LNCAP (cell line): ENCODE results near the gene GSK3B.

Experiments used
- CTCF ChIP-seq: fragments of 450-650 bp; IDR thresholded peaks from 2 replicates; pipeline ENCODE4 v1.5.1; 2017; ENCODE audit warnings: mild to moderate bottlenecking

Gene GSK3B

GRCh38 chr3:119871571-119871970, 222.7 kb downstream of the GSK3B start:
- no peak for TF ChIP-seq CTCF

- no peak for TF ChIP-seq CTCF
These were observed 223.7 kb downstream of the GSK3B start for GRCh38 chr3:119870512-119870911.

GRCh38 chr3:119864476-119864875, 229.8 kb downstream of the GSK3B start:
- TF ChIP-seq CTCF: no peak

- TF ChIP-seq CTCF: no peak
These were observed 231.6 kb downstream of the GSK3B start for GRCh38 chr3:119862616-119863015.

- no peak for TF ChIP-seq CTCF
These were observed 232.6 kb downstream of the GSK3B start for GRCh38 chr3:119861681-119862080.

- TF ChIP-seq CTCF: no peak
These were observed 234.5 kb downstream of the GSK3B start for GRCh38 chr3:119859728-119860127.

- no peak for TF ChIP-seq CTCF
These were observed 235.3 kb downstream of the GSK3B start for GRCh38 chr3:119858957-119859356.

GRCh38 chr3:119856695-119857094, 237.6 kb downstream of the GSK3B start:
- no peak for TF ChIP-seq CTCF
